Parathyroid adenoma (tissue), 2 donors: Measurements from ENCODE around the gene SORCS3.

Source experiments
- H2AFZ ChIP-seq: fragments of 300-600 bp; sonication (generic); one replicate; pipeline ENCODE4 v1.7.0; 2017; ENCODE audit warnings: antibody characterized with exemption, mild to moderate bottlenecking
- H3K27ac ChIP-seq: fragments of 300-600 bp; sonication (generic); one replicate; pipeline ENCODE4 v1.7.0; 2017
- H3K27me3 ChIP-seq: fragments of 300-600 bp; sonication (generic); one replicate; pipeline ENCODE4 v1.7.0; 2017; ENCODE audit warnings: low read length; ENCODE audit not compliant: control insufficient read depth, insufficient read depth
- H3K36me3 ChIP-seq: fragments of 300-600 bp; sonication (generic); one replicate; pipeline ENCODE4 v1.7.0; 2017; ENCODE audit warnings: low read length; ENCODE audit not compliant: control insufficient read depth, insufficient read depth
- H3K4me1 ChIP-seq: fragments of 300-600 bp; sonication (generic); one replicate; pipeline ENCODE4 v1.7.0; 2017; ENCODE audit warnings: control low read depth
- H3K4me2 ChIP-seq: fragments of 300-600 bp; sonication (generic); one replicate; pipeline ENCODE4 v1.7.0; 2017; ENCODE audit warnings: low read length
- H3K4me3 ChIP-seq: fragments of 300-600 bp; sonication (generic); one replicate; pipeline ENCODE4 v1.7.0; 2017; ENCODE audit warnings: low read depth, low read length
- H3K79me2 ChIP-seq: fragments of 300-600 bp; sonication (generic); one replicate; pipeline ENCODE4 v1.7.0; 2017; ENCODE audit warnings: control low read depth
- H3K9ac ChIP-seq: fragments of 300-600 bp; sonication (generic); one replicate; pipeline ENCODE4 v1.7.0; 2017; ENCODE audit warnings: mild to moderate bottlenecking
- H3K9me3 ChIP-seq: fragments of 300-600 bp; sonication (generic); one replicate; pipeline ENCODE4 v1.7.0; 2017; ENCODE audit warnings: low read length; ENCODE audit not compliant: control insufficient read depth
- TF ChIP-seq, protein P1 (sequence below): fragments of 300-600 bp; sonication (generic); IDR thresholded peaks from one replicate; pipeline ENCODE4 v1.7.0; 2017; ENCODE audit warnings: antibody characterized with exemption, mild to moderate bottlenecking
- donor health status: primary hyperparathyroidism.

Gene SORCS3

DNA sequence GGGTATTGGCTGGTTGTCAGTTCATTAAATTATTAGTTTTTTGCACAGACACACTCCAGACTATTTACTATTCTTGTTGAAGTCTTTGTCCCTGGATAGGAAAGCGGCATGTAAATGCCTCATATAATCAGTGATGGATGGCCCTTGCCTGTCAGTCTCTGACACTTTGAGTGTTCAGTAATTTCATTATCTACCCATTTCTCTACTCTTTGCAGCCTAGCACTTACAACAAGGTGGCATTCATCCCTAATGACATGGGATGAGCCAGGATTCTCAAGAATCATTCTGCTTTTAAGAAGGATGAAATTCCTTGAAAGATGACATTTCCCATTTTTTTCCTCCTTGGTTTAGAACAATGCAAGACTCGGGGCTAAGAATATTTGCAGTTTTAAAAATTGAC is 155.7 kb downstream of the SORCS3 start:
- Histone ChIP-seq H3K9me3 (no peaks in the 10 kb centered on the region), H3K4me2 (no peak overlapping the region), H3K4me1 (no peaks in the 10 kb centered on the region), H3K4me3 (no peak overlapping the region), H3K9ac (no peak overlapping the region), H3K27me3 (no peaks in the 10 kb centered on the region), H2AFZ (no peak overlapping the region), H3K36me3 (no peaks in the 10 kb centered on the region), H3K27ac (no peak overlapping the region), H3K79me2 (no peaks in the 10 kb centered on the region)
- TF ChIP-seq, protein P1, sequence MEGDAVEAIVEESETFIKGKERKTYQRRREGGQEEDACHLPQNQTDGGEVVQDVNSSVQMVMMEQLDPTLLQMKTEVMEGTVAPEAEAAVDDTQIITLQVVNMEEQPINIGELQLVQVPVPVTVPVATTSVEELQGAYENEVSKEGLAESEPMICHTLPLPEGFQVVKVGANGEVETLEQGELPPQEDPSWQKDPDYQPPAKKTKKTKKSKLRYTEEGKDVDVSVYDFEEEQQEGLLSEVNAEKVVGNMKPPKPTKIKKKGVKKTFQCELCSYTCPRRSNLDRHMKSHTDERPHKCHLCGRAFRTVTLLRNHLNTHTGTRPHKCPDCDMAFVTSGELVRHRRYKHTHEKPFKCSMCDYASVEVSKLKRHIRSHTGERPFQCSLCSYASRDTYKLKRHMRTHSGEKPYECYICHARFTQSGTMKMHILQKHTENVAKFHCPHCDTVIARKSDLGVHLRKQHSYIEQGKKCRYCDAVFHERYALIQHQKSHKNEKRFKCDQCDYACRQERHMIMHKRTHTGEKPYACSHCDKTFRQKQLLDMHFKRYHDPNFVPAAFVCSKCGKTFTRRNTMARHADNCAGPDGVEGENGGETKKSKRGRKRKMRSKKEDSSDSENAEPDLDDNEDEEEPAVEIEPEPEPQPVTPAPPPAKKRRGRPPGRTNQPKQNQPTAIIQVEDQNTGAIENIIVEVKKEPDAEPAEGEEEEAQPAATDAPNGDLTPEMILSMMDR: no peak

DNA sequence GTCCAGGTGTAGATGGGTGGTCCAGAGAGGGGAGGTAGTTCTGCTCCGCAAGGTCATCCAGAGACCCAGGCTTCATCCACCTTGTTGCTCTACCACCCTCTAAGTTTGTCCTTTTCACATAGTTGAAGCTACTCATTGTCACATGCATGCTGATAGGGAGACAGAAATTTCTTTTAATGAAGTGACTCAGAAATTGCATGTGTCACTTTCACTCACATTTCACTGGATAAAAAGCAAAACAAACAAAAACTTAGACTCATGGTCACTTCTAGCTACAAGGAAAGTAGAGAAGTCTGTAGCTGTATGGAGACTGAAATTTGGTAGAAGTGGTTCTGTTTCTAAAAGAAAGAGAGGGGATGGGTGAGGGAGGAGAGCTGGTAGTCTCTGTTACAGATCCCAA is 161.9 kb downstream of the SORCS3 start:
- Histone ChIP-seq H3K9me3 (no peaks in the 10 kb centered on the region), H3K27ac (no peak overlapping the region), H2AFZ (no peak overlapping the region), H3K36me3 (no peaks in the 10 kb centered on the region), H3K27me3 (no peaks in the 10 kb centered on the region), H3K79me2 (no peaks in the 10 kb centered on the region), H3K9ac (no peak overlapping the region), H3K4me1 (no peaks in the 10 kb centered on the region), H3K4me3 (no peak overlapping the region), H3K4me2 (no peak overlapping the region)
- TF ChIP-seq, protein P1: no peak

DNA sequence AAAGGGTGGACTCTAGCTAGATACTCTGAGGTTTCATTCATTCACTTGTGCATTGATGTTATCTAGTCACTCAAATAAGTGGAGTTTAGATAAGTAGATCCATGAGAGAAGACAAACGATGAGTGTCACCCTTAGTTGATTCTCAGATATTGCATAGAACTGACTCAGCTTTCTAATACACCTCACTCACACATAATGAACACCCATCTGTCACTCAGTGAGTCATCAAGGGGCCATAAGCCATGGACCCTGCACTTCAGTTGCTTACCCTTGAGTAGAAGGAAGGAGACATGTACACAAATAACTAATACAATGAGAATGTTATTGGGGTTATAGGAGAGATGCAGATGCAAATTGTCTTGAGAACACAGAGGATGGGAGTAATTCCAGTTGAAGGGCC is 163.8 kb downstream of the SORCS3 start:
- Histone ChIP-seq H3K27ac (no peak overlapping the region), H2AFZ (no peak overlapping the region), H3K9me3 (no peaks in the 10 kb centered on the region), H3K4me1 (no peaks in the 10 kb centered on the region), H3K9ac (no peak overlapping the region), H3K4me2 (no peak overlapping the region), H3K27me3 (no peaks in the 10 kb centered on the region), H3K79me2 (no peaks in the 10 kb centered on the region), H3K36me3 (no peaks in the 10 kb centered on the region), H3K4me3 (no peak overlapping the region)
- TF ChIP-seq, protein P1: no peak

GRCh38 chr10:104806801-104807200 is 165.7 kb downstream of the SORCS3 start:
- no peak overlapping the region for H3K4me2 ChIP-seq
- no peaks in the 10 kb centered on the region for H3K79me2 ChIP-seq
- no peak overlapping the region for H3K4me3 ChIP-seq
- no peak overlapping the region for H3K27ac ChIP-seq
- no peak overlapping the region for H2AFZ ChIP-seq
- H3K36me3 ChIP-seq: no peaks in the 10 kb centered on the region
- no peaks in the 10 kb centered on the region for H3K4me1 ChIP-seq
- TF ChIP-seq, protein P1: no peak
- no peak overlapping the region for H3K9ac ChIP-seq
- no peaks in the 10 kb centered on the region for H3K9me3 ChIP-seq
- H3K27me3 ChIP-seq: no peaks in the 10 kb centered on the region

- TF ChIP-seq, protein P1: no peak
These were observed 166.7 kb downstream of the SORCS3 start for GRCh38 chr10:104807581-104808310.

More at GRCh38 chr10:104807581-104808310, 166.7 kb downstream of the SORCS3 start:
- Histone ChIP-seq H3K27ac (no peak overlapping the region), H3K4me2 (no peak overlapping the region), H2AFZ (no peak overlapping the region), H3K9me3 (no peaks in the 10 kb centered on the region), H3K79me2 (no peaks in the 10 kb centered on the region), H3K4me1 (no peaks in the 10 kb centered on the region), H3K27me3 (no peaks in the 10 kb centered on the region), H3K9ac (no peak overlapping the region), H3K4me3 (no peak overlapping the region), H3K36me3 (no peaks in the 10 kb centered on the region)
